Measurements from ENCODE around the gene PTH1R.

The PTH1R gene

DNA sequence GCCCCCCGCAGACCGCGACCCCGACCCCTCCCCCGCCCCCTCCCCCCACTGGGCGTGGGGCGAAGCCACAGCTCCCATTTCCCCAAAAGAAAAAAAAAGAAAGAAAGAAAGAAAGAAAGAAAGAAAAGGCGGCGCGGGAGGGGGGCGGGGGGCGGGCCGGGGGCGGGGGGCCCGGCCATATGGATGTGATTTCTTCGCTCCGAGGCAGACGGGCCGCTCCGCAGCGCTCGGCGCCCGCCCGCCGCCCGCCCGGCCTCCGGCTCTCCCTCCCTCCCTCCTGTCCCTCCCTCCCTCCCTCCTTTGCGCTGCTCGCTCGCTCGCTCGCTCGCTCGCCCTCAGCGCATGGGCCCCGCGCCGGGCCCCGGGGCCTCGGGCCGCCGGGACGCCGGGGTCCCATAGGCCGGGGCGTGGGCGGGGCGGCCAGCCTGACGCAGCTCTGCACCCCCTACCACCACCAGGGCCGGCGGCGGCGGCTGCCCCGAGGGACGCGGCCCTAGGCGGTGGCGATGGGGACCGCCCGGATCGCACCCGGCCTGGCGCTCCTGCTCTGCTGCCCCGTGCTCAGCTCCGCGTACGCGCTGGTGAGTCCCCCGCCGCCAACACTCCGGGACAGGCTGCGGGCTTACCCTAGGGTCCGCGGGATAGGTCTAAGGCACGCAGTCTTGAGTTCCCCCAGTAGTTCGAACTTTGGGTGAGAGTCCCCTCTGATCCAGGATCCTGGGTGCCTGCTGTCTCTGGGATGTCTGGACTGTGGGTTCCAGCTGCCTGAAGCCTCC is 5.7 kb downstream of the PTH1R start:
- no peak for DNase-seq (ENCODE audit: low read depth)

DNA sequence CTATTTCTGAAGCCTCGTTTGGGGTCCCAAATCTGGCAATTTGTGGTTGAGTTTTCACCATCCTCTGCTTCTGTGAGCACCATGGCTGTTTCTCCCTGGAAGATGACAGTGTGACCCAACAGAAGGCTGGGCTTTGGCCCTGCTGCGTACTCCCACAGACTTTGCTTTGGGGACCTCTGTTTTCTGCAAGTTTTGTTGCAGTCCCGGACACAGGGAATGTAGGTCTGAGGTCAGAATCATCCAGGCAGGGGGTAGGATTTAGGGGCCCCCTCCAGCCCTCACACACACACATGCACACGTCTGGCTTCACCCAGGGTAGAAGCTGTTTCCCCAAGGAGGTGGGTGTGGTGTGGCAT is 6.3 kb downstream of the PTH1R start:
- DNase-seq (ENCODE audit: low read depth), result no peak

GRCh38 chr3:46884427-46884826 is 6.9 kb downstream of the PTH1R start:
- DNase-seq (ENCODE audit: low read depth), result no peak

- DNase-seq (ENCODE audit: low read depth), result no peak
Measured at GRCh38 chr3:46884929-46885328, 7.4 kb downstream of the PTH1R start.

- DNase-seq (ENCODE audit: low read depth), result no peak
Measured at GRCh38 chr3:46885612-46886011, 8.1 kb downstream of the PTH1R start.

DNA sequence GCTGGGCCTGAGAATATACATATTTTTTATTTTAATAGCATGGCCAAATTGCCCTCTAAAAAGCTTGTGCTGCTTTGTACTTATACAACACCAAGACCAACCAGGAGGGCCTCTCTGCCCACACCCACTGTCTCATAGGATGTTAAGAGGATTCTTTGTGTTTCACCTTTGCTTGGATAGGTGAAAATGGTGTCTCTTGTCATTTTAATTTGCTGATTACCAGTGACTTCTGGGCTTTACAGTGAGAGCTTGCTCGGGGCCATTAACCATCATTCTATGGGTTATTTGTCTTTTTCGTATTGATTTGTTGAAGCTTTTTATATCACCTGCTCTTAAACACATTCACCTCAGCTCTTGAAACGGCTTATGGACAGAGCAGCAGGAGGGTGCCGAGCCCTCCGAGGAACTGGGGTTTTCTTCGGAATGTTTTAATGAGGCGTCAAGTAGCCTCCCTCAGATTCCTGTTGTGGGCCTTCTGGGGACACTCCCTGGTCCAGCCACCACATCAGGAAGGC is 10.5 kb downstream of the PTH1R start:
- DNase-seq (ENCODE audit: low read depth), result no peak

DNA sequence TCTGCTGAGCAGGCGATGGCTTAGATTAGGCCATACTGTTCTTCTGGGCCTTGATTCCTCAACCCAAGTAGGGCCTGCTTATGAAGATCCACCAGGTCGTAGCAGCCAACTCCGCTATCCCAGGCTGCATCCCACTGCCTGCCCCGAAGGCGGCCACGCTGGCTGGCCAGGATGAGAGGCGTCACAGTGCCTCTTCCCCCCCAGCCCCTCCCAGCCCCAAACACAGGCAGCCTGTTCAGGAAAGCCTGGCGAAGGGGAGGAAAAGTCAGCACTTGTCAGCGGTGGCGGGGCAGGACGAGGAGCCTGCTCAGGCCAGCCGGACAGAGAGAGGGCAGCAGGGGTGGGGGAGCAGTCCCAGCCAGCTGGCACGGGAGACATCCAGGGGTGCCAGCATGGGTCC is 11.2 kb downstream of the PTH1R start:
- DNase-seq (ENCODE audit: low read depth), result no peak

DNA sequence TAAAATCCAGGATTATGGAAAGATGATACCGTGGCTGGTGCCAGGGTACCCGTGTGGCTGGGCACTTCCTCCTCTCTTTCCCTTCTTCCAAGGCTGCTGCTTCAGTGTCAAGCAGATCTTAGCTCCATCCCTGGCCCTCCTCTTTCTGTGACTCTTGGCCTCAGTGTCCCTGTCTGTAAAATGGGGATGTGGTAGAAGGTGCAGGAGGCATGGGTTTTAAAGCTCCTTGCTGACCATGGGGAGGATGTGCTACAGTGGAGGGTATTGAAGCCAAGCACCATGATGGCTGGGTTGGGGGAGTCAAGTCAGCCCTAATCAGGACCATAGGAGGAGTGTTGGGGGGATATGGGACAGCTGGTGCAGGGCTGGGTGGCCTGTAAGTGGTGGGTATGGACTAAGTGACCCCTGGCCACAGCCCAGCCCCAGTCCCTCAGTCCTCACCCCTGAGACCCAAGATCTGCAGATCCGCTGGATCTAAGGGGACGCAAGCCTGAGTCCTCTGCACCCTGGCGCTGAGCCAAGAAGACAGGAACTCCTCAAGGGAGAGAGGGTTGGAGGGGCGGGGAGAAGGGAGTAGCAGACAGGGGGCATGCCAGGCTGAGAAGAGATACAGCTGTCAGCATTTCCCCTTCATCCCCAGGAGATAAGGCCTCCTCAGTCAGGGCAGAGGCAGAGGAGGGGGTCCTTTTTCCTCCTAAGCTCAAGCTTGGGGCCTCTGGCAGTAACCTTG is 12.0 kb downstream of the PTH1R start:
- DNase-seq (ENCODE audit: low read depth), result no peak

- no peak for DNase-seq (ENCODE audit: low read depth)
Measured at GRCh38 chr3:46890132-46890531, 12.6 kb downstream of the PTH1R start.

GRCh38 chr3:46891132-46891531 is 13.6 kb downstream of the PTH1R start:
- DNase-seq (ENCODE audit: low read depth), result no peak

GRCh38 chr3:46892285-46893145 is 15.0 kb downstream of the PTH1R start:
- DNase-seq (ENCODE audit: low read depth), result no peak

- DNase-seq (ENCODE audit: low read depth), result no peak
Measured at GRCh38 chr3:46893146-46893748, 15.7 kb downstream of the PTH1R start.

- DNase-seq (ENCODE audit: low read depth), result no peak
Measured at GRCh38 chr3:46893763-46894162, 16.2 kb downstream of the PTH1R start.

DNA sequence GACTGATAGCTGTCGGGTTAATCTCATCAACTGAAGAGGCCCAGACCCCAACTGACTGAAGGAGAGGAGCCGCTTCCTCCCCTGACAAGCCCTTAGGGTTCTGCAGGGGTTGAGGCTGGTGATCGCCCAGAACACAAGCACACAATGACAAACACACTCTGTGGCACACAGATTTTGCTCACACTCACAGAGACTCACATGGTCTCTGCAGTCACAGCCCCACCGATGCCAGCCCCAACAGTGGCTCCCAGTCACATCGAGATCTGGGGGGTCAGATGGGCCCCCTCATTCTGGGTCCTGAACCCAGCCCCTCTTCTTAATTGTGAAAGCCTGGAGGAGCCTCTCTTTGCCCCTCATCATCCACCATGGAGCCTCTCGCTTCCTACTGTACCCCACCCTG is 16.7 kb downstream of the PTH1R start:
- DNase-seq (ENCODE audit: low read depth), result no peak

DNA sequence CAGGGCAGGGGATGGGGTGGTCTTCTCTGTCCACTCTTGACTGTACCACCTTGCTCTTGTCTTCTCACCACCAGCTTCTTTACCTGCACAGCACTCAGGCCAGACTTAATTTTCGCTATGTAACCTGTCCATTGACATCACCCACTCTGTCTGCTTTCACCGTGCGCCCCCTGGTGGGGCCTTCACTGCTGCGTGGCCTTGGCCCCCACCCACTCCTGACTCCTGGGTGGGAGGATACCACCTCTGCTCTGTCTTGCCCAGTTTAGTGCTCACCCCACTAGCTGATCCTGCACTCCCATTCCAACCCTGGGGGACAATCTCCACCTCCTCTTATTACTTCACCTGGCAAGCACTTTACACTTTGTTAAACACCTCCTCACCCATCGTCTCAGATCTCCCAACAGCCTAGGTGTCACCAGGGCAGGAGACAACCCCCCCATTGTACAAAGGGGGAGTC is 17.7 kb downstream of the PTH1R start:
- DNase-seq (ENCODE audit: low read depth), result peak; percentile 64

- no peak for DNase-seq (ENCODE audit: low read depth)
Measured at GRCh38 chr3:46895761-46896160, 18.2 kb downstream of the PTH1R start.

DNA sequence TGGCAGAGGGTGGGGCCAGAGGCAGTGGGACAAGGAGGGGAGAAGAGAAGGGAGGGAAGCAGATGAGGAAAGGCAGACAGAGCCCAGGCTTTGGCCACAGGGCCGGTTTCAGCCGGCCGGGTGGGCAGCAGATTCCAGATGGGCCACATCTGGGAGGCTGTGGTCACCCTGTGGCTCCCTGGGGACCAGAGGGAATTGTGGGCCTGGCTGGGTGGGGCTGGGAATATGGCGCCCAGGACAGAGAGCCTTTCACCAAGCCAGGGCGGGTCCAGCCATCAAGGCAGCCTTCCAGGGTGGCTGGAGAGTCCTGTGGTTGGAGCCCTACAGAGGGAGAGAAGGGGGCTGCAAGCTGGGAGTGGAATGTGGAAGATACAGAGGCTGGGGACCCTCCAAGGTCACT is 18.9 kb downstream of the PTH1R start:
- DNase-seq (ENCODE audit: low read depth), result no peak

GRCh38 chr3:46897031-46897430 is 19.5 kb downstream of the PTH1R start:
- no peak for DNase-seq (ENCODE audit: low read depth)

DNA sequence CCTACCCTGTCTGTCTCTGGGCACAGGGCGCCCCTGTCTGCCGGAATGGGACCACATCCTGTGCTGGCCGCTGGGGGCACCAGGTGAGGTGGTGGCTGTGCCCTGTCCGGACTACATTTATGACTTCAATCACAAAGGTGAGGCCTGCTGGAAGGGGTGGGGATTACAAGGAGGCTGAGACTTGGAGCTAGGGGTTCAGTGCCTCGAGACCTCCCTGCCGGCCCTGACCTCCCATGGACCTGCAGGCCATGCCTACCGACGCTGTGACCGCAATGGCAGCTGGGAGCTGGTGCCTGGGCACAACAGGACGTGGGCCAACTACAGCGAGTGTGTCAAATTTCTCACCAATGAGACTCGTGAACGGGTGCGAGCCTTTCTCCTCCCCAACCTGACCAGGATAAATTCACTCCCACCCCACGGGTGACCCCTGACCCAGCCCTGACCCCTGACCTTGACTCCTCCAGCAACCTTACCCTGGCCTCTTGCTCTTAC is 20.4 kb downstream of the PTH1R start:
- no peak for DNase-seq (ENCODE audit: low read depth)

DNA sequence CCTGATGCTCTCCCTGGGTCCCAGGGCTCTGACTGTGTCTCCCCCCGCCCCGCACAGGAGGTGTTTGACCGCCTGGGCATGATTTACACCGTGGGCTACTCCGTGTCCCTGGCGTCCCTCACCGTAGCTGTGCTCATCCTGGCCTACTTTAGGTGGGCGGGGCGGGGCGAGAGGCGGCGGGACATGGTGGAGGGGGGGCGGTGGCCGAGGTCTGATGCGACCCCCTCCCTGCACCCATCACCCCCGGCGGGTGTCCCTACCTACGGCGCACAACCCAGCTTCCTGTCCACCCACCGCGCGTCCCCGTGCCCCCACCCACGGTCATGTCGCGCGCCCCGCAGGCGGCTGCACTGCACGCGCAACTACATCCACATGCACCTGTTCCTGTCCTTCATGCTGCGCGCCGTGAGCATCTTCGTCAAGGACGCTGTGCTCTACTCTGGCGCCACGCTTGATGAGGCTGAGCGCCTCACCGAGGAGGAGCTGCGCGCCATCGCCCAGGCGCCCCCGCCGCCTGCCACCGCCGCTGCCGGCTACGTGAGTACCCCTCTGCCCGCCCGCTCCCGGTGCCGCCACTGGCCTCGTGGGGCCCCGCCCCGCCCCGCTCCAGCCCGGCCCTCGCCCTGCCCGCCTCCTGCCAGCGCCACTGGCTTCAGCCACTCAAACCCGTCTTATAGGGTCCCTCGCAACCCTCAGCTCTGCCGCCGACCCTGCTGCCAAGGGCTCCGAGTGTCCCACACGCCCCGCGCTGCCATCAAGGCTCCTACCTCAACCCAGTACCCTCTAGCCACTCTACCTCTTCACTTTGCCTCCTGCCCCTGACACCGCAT is 21.0 kb downstream of the PTH1R start:
- no peak for DNase-seq (ENCODE audit: low read depth)
